ENCODE measurements around the gene ZNF273. TPM values are rescaled to one million over a fixed set of nuclear protein-coding genes. Genes with fewer than 3 reads are reported as not detected.

ZNF273 gene
- total RNA-seq, 4 donors from 2014 or later: 3.0 to 19.8 (median 13.2) TPM

- peaks cover 0 to 60% (median 15%) of the 10 kb centered on the region in 3 donors for H3K36me3 ChIP-seq
- H3K4me1 ChIP-seq: no peaks in the 10 kb centered on the region
- no peak for DNase-seq (ENCODE audit: low spot score in 2 of 2)
- H3K9me3 ChIP-seq: peaks cover 0 to 90% (median 39%) of the 10 kb centered on the region in 4 donors
- WGBS, 2 donors: 97 to 98% methylated on average over 5 of the region's 5 CpGs
- H3K4me3 ChIP-seq: no peak overlapping the region
- H3K27me3 ChIP-seq: no peaks in the 10 kb centered on the region
- TF ChIP-seq POLR2A (IDR thresholded peaks at IDR 0.05): no peak
- TF ChIP-seq CTCF (IDR thresholded peaks at IDR 0.05): no peak
- no peak for TF ChIP-seq EP300 (IDR thresholded peaks at IDR 0.05)
- H3K27ac ChIP-seq: no peak overlapping the region
These were observed 75.6 kb downstream of the ZNF273 start for GRCh38 chr7:64978497-64979203.

Other genes with a start within 250 kb of the ZNF273 start
- gene ZNF107, start 237.1 kb upstream of the ZNF273 start, total RNA-seq: 1 to 10 TPM; 3.6 to 9.0 (median 6.4) TPM
- gene ZNF138, start 108.8 kb upstream of the ZNF273 start, total RNA-seq: 10 to 100 TPM in 3 of 4 donors, 1 to 10 TPM in 1; 9.9 to 14.7 (median 13.3) TPM
- gene ZNF117, start 87.8 kb downstream of the ZNF273 start, total RNA-seq: 10 to 100 TPM; 15.1 to 22.2 (median 15.4) TPM
- 10 to 100 TPM; 19.2 to 33.9 (median 19.7) TPM for gene ERV3-1, start 103.4 kb downstream of the ZNF273 start, total RNA-seq